ENCODE results near the gene SNX30.

The SNX30 gene

GRCh38 chr9:112751056-112751795 lies 666 bp downstream of the SNX30 start:
- peak in 1 of 3 experiments; percentile 23 for DNase-seq (ENCODE audit: low read depth in 2 of 3, low spot score in 2 of 3)

DNA sequence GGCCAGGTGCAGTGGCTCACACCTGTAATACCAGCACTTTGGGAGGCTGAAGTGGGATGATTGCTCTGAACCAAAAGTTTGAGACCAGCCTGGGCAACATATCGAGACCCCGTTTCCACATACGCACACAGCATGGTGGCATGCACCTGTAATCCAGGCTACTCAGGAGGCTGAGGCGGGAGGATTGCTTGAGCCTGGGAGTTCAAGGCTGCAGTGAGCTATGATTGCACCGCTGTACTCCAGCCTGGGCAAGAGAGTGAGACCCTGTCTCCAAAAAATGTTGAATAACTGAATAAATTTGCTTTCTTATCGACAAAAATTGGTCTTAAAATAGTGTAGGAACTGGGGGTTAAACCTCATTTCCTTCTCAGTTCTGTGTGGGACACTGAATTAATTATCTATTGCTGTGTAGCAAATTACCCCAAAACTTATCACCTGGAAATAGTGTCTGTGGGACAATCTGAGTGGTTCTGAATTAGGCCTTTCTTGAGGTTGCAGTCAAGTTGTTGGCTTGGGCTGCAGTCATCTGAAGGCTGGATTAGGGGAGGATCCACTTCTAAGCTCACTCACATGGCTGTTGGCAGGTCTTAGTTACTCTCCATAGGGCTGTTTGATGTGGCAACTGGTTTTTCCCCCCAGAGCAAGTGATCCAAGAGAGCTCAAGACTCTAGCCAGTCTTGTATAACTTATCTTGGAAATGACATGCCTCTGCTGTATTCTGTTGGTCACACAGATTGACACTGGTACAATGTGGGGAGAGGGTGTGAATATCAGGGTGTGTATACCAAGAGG lies 2.0 kb downstream of the SNX30 start:
- no peak for DNase-seq (ENCODE audit: low read depth in 2 of 3, low spot score in 2 of 3)

- no peak for DNase-seq (ENCODE audit: low read depth in 2 of 3, low spot score in 2 of 3)
Measured at GRCh38 chr9:112753725-112754124, 3.2 kb downstream of the SNX30 start.

- no peak for DNase-seq (ENCODE audit: low read depth in 2 of 3, low spot score in 2 of 3)
Measured at GRCh38 chr9:112754578-112754977, 4.0 kb downstream of the SNX30 start.

GRCh38 chr9:112755016-112755427 lies 4.5 kb downstream of the SNX30 start:
- no peak for DNase-seq (ENCODE audit: low read depth in 2 of 3, low spot score in 2 of 3)

DNA sequence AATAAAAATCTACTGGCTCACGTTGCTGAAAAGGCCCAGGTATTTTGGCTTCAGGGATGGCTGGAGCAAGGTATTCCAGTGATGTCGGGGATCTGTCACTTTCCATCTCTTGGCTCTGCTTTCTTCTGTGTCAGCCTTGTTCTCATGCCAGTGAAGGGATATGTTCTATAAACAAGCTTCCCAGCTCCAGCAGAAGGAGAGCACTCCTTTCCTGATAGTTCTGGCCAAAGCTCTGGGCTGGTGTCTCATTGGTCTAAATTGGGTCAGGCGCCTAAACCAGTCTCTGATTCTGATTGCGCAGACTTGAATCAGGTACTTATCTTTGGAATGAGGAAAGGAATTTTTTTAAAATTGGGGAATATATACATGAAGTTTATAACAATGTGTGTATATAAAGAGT lies 5.1 kb downstream of the SNX30 start:
- no peak for DNase-seq (ENCODE audit: low read depth in 2 of 3, low spot score in 2 of 3)

- DNase-seq (ENCODE audit: low read depth in 2 of 3, low spot score in 2 of 3) = no peak
Measured at GRCh38 chr9:112757282-112757883, 6.8 kb downstream of the SNX30 start.

GRCh38 chr9:112757940-112758339 lies 7.4 kb downstream of the SNX30 start:
- DNase-seq (ENCODE audit: low read depth in 2 of 3, low spot score in 2 of 3) = no peak

GRCh38 chr9:112760821-112761220 lies 10.3 kb downstream of the SNX30 start:
- DNase-seq (ENCODE audit: low read depth in 2 of 3, low spot score in 2 of 3) = no peak

- DNase-seq (ENCODE audit: low read depth in 2 of 3, low spot score in 2 of 3) = no peak
Measured at GRCh38 chr9:112761912-112762655, 11.5 kb downstream of the SNX30 start.

DNA sequence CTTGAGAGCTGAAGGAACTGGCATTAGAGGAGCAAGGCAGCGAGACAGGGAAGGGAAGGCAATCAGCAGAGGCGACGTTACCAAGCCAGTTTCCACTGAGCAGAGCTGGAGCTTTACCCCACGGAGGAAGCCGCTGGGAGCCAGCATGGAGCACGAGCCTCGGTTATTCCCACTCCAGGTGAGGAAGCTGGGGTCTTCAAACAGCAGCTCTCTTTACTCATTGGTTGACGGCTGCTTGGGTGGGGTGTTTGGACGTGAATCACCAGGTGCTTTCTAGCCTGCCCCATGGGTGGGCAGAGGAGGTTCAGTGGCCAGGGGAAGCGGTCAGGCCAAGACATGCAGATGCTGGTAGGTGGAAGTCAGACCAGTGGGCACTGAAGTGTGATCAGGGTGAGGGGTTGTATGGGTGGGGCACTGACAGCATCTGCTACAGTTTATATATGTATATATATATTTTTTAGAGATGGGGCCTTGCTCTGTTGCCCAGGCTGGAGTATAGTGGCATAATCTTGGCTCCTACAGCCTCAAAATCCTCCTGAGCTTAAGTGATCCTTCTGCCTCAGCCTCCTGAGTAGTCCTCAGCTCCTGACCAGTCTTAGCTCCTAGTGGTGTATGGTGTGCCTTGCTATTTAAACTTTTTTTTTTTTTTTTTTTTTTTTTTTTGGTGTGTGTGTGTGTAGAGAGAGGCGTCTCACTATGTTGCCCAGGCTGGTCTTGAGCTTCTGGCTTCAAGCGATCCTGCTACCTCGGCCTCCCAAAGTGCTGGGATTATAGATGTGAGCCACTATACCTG lies 12.4 kb downstream of the SNX30 start:
- DNase-seq (ENCODE audit: low read depth in 2 of 3, low spot score in 2 of 3) = no peak

- DNase-seq (ENCODE audit: low read depth in 2 of 3, low spot score in 2 of 3) = no peak
Measured at GRCh38 chr9:112764344-112764743, 13.8 kb downstream of the SNX30 start.

DNA sequence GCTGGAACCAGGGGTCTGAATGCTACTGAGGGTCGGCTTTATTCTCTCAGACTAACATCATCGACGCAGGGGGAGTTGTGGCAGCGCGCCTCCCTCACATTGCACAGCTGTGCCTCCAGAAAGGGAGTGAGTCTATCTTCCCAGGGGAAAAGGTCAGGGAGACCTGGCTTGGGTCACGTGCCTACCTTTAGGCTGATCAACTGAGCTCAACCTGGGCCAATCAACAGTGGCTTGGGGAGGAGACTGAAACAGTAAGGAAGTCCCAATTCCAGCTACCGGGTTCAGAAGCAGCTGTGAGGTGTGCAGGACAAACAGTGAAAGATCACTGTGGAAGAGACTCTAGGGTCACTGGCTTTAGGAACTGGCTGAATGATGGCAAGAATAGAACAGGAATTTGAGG lies 14.3 kb downstream of the SNX30 start:
- no peak for DNase-seq (ENCODE audit: low read depth in 2 of 3, low spot score in 2 of 3)

GRCh38 chr9:112765281-112765680 lies 14.7 kb downstream of the SNX30 start:
- no peak for DNase-seq (ENCODE audit: low read depth in 2 of 3, low spot score in 2 of 3)

- DNase-seq (ENCODE audit: low read depth in 2 of 3, low spot score in 2 of 3) = no peak
Measured at GRCh38 chr9:112771359-112772214, 21.0 kb downstream of the SNX30 start.

DNA sequence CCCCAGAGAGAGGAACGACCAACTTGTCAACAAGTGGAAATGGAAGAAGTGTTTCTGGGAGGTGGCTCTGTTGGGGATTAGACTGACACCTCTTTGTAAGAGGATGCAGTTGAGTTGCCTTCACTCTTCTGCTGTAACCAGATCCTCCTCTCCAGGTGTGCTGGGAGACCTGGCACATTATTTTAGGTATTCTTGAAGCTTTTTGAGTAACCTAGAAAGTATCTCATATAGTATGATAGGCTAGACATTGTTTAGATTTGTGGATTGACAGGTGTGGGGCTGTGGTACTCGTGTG lies 21.6 kb downstream of the SNX30 start:
- DNase-seq (ENCODE audit: low read depth in 2 of 3, low spot score in 2 of 3) = no peak

- no peak for DNase-seq (ENCODE audit: low read depth in 2 of 3, low spot score in 2 of 3)
Measured at GRCh38 chr9:112772551-112772950, 22.0 kb downstream of the SNX30 start.

DNA sequence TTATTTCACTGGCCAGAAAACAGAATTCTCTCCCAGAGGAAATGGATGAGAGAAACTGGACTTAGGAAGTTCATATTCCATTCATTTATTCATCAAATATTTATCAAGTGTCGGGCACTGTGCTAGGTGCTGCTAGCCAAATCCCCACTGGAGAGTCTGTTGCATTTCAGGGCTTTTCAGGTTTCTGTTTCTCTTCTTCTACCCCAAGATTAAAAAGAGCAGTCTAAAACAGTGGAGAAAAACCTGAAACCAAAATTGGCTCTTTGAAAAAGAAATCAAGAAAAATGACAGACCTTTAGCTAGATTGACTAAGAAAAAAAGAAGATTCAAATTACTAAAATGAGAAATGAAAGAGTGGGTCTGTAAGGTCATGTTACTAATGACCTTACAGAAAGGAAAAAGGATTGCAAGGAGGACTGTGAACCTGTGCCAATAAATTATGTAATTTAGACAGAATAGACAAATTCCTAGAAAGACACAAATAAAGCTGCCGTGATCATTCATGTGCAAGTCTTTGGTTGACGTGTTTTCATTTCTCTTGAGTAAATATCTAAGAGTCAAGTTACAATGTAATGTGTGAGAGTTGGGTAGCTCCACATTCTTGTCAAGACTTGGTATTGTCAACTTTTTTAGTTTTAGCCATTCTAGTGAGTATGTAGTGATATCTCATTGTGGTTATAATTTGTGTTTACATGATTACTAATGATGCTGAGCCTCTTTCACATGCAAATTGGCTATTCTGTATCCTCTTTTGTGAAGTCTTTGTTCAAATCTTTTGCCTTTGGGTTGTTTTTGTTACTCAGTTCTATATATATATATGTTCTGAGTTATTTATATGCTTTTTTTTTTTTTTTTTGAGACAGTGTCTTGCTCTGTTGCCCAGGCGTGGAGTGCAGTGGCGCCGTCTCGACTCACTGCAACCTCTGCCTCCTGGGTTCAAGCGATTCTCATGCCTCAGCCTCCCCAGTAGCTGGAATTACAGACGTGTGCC lies 23.7 kb downstream of the SNX30 start:
- no peak for DNase-seq (ENCODE audit: low read depth in 2 of 3, low spot score in 2 of 3)

DNA sequence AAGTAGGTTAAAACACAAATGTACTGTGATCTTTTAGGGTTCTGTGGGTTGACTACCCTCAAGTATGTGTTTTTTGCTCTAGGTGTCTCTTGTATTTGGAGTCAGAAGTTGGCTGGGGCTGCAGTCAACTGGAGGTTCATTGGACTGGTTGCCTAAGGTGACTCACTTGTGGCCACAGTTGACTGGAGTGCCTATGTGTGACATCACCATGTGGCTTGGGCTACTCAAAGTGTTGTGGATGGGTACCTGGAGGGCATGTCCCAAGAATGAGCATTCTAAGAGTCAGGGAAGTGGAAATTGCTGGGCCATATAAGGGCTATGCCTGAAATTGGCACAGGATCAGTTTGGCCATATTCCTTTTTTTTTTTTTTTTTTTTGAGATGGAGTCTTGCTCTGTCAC lies 27.4 kb downstream of the SNX30 start:
- DNase-seq (ENCODE audit: low read depth in 2 of 3, low spot score in 2 of 3) = no peak

Data from activated CD8-positive, alpha-beta memory T cell treated with anti-CD3 and anti-CD28 coated beads for 48 hours (primary cell).